NCI-H82 treated with DMSO at 0.1 percent for 48 hours (cell line): ENCODE results near the gene IL36RN.

Experiments
- DNase-seq: peaks from one replicate; lab custom pipeline; 2025; ENCODE audit not compliant: unreplicated experiment; lab: John Stamatoyannopoulos, UW

Gene IL36RN

DNA sequence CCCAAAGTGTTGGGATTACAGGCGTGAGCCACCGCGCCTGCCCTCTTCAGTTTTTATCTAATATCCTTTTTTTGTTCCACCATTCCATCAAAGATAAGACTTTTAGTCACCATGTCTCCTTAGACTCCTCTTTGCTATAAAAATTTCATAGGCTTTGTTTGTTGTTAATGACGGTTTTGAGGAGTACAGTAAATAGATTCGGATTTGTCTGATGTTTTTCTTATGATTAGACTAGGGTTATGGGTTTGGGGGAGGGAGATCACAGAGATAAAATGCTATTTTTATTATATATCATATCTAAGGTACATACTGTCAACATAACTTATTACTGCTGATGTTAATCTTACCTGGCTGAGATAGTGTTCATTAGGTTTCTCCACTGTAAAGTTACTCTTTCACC lies 12.5 kb upstream of the IL36RN start:
- no peak for DNase-seq

GRCh38 chr2:113050921-113051895 lies 7.8 kb upstream of the IL36RN start:
- DNase-seq: no peak

DNA sequence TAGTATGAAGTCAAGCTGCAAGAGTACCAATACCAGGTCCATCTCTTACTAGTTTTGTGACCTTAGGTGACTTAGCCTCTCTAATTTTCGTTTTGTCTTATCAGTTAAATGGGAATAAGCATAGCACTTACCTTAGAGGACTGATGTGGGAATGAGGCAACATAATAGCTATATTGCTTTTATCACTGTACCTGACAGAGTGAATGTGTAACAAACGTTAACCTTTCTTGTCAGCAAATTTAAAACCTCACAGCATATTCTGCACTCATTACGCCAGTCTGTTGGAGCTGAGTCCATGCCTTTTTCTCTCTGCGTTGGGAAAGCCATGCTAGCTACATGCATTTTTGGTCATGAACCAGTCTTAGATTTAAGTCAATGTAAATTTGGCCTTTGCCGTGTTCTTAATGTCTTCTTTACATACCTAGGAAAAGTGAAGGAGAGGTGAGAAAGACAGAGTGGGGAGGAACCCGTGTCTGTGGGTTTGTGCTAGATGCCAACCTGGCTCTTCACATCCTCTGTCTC lies 6.5 kb upstream of the IL36RN start, which contains the start of gene IL36B:
Gene IL36B (minus strand): TSS at position 472 of the 522 bp plus-strand sequence.
- no peak for DNase-seq

DNA sequence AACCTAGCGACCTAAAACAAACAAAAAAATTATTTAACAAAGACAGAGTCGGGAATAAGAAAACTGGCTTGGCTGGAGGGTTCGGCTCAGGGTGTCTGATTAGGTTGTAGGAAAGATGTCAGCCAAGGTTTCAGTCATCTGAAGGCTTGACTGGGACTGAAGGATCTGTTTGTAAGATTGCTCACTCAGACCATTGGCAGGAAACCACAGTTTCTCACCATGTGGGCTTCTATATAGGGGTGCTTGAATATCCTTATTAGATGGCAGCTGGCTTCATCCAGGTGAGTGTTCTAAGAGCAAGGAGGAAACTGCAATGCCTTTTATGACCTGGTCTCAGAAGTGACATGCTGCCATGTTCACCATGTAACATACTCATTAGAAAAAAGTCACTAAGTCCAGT lies 5.3 kb upstream of the IL36RN start:
- no peak for DNase-seq

- no peak for DNase-seq
Observed at GRCh38 chr2:113054066-113054465, 4.9 kb upstream of the IL36RN start.

GRCh38 chr2:113056521-113056920 lies 2.5 kb upstream of the IL36RN start:
- no peak for DNase-seq

DNA sequence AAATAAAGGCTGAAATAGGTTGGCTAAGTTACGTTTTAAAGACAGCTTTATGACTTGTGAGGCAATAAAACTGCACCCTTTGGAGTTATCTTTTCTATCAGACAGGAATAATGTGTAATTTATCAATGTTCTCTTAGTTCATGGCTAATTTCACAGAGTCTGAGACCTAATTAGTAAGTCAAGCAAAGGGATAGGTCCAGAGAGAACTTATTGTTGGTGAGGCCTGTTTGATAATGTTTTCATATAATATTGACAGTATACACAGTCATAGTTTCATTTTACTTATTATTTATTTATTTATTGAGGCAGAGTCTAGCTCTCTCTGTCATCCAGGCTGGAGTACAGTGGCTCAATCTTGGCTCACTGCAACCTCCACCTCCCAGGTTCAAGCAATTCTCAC lies 1.9 kb upstream of the IL36RN start:
- DNase-seq: no peak

GRCh38 chr2:113058411-113058994 lies 495 bp upstream of the IL36RN start:
- no peak for DNase-seq

- no peak for DNase-seq
Observed at GRCh38 chr2:113060396-113060795, 1.4 kb downstream of the IL36RN start.

DNA sequence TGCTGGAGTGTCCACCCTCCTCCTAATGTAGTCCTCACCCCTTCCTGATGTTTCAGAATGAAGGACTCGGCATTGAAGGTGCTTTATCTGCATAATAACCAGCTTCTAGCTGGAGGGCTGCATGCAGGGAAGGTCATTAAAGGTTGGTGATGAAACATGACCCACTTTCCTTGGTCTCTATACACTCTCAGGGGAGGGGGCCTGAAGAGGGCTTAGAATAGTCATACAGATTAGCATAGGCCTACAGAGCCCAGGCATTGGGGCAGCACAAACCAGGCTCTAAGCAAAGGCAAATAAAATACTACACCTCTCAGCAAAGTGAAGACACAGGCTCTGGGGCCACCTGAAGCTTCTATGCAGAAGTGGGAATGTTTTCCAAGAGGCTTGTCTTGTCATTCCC lies 1.8 kb downstream of the IL36RN start:
- DNase-seq: no peak

DNA sequence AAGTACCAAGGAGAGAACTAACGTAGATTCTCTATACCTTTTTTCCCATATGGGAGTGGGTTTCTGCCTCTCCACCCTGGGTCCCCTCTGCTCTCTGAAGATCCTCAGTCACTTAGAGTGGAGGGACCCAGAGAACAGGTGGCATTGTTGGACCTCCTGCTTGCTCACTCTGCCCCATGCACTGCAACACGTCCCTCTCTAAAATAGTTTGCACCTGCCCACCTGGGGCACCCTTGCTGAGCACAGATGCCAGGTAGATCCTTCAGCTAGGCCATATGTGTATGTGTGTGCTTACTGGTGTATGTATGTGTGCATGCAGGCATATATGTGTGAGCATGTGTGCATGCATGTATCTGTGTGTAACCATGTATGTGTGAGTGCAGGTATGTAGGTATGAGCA lies 2.2 kb downstream of the IL36RN start:
- no peak for DNase-seq

DNA sequence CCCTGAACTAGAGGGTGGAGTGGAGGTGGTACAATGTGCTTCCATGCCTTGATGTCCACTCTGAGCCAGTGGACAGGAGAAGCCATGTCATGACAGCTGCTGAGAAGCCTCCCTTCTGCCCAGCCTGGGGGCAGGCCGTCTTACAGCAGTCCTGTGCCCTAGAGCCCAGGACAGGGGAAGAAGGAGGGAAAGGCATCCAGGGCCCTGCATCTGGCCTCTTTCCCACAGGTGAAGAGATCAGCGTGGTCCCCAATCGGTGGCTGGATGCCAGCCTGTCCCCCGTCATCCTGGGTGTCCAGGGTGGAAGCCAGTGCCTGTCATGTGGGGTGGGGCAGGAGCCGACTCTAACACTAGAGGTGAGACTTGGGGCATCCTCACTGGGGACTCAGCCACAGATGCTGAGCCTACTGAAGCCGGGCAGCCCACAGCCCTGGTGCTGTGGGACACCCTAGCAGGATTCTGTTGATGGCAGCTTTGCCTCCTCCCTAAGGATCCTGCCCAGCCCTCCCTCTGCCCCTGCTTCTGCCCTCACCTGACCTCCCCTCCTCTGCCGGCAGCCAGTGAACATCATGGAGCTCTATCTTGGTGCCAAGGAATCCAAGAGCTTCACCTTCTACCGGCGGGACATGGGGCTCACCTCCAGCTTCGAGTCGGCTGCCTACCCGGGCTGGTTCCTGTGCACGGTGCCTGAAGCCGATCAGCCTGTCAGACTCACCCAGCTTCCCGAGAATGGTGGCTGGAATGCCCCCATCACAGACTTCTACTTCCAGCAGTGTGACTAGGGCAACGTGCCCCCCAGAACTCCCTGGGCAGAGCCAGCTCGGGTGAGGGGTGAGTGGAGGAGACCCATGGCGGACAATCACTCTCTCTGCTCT lies 3.1 kb downstream of the IL36RN start:
- DNase-seq: no peak

DNA sequence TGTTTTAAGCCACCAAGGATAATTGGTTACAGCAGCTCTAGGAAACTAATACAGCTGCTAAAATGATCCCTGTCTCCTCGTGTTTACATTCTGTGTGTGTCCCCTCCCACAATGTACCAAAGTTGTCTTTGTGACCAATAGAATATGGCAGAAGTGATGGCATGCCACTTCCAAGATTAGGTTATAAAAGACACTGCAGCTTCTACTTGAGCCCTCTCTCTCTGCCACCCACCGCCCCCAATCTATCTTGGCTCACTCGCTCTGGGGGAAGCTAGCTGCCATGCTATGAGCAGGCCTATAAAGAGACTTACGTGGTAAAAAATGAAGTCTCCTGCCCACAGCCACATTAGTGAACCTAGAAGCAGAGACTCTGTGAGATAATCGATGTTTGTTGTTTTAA lies 5.3 kb downstream of the IL36RN start:
- no peak for DNase-seq

DNA sequence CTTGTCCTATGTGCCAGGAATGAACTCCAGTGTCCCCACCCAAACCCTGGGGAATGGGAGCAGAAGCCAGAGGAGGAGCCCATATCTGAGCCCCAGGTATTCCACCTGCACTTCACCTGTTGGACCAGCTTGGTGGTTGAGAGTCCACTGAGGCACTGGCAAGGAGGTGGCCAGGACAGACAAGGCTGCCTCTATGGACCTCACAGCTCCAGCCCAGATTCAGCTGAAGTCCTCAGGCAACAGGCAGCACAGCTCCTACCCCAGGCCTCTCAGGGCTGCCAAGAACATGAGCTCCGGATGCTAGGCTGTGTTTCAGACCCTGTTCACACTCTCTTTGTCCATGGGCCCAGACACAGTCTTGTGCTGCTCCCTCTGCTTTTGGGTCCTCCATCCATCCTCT lies 5.9 kb downstream of the IL36RN start:
- no peak for DNase-seq

DNA sequence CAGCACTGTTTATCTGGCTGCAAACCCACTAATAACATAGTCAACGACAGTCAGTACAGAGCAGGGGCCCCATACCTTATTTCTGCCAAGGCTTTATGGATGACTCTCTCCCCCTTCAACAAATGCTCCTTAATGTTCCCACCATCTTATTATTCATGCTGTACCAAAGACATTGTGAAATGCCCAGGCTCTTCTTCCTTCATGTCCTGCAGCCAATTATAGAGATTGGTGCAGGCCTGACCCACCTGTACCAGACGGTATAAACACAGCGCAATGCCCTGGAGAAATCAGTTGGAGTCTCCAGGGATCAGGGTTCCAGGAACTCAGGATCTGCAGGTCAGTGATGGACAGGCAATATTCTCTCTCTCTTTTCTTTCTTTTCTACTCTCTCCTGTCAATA lies 8.7 kb downstream of the IL36RN start, which contains the start of gene IL1F10:
Gene IL1F10 (plus strand): TSS at position 290 of the 400 bp plus-strand sequence. CDS start 4,769 bp downstream, outside the sequence.
- no peak for DNase-seq

DNA sequence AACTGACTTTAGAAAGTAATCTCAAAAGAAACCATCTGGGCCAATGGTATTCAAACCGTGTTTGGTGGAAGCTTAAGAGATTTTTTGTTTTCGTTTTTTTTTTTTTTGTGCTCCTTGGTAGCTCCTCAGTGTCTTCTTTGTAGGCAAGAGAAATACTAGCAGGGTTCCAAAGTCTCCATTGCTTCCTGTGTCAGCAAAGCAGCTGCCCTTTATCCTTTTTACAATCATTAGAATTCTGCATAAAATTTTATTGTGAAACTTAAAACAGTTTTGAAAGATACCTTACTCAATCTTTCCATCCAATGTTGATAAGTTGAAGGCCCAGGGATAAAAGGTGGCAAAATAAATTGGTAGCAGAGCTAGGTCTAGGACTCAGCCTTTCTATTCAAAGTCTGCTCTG lies 9.3 kb downstream of the IL36RN start:
- no peak for DNase-seq

DNA sequence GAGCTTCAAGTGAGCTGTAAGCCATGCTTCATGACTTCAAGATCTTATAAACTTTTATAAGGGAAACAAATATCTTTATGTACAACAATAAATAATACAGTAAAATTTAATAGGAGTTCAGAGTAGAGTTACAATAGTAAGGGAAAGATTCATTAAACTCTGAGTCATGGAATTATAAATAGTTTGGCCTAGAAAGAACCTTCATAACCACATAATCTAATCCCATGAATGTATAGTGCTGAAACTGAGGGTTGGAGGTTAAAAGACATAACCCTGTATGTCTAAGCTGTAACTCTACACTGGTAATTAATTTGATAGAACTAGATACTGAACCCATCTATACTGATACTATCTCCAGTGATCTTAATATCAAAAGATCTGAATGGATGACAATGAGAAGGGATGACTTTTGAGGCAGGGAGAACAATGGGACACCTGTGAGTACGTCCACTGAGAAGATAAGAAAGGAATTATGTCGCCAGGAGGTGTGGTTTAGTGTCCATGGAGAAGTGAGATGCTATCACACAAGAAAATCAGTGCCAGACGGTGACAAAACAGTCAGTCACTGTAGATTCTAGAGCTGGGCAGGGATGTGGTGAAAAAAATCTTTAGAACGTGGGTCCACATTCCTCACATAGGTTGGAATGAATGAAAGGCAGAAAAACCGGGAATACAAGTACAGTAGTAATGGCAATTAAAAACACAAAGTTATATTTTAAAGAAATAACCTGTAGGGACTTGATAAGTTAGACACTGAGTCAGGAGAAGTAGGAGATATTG lies 9.9 kb downstream of the IL36RN start:
- DNase-seq: no peak

DNA sequence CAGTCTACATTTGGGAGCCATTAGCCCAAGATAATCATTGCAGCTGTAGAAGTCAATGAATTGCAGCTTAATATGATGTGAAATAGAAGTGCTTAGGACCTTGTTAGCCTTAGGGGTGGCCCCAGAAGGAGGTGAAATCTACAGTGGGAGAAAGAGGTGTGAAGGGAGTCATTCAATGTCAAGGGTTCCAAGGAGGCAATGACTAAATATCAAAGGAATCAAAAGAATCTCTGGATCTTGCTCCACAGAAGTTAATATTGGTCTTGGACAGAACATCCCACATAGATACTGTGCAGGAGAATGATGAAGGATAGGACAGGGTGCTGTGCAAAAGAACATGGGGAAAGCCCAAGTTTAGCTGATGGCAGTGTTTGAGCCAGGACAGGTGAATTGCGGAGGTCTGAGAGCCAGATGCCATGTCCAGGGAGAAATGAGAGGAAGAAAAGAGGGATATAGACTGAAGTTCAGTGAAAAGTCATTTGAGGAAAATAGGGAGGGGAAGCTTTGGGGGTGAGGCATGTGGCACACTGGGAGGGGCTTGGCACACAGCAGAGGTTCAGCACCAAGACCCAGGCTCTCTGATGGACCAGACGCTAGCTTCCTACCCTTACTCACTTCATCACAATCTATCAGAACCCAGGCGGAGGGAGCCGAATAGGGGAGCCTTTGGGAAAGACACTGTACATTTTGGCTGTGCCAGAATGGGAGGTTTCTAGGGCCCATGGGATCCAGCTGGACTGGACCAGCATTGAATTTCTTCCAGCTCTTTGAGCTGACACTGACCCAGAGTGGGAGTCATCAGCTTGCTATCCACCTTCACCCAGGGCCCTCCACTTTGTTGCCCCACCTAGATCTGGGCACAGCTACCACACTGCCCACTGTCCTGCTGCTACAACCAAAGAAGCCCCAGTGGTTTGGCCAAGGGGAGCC lies 10.9 kb downstream of the IL36RN start:
- DNase-seq: no peak

- DNase-seq: no peak
Observed at GRCh38 chr2:113070606-113070975, 11.6 kb downstream of the IL36RN start.
